ENCODE measurements around the gene LTB.
"Not testable (repeated sequence)": the region's sequence is repeated elsewhere in the genome, so short reads cannot be mapped to it uniquely, and the experiment has no call there.

Gene LTB

DNA sequence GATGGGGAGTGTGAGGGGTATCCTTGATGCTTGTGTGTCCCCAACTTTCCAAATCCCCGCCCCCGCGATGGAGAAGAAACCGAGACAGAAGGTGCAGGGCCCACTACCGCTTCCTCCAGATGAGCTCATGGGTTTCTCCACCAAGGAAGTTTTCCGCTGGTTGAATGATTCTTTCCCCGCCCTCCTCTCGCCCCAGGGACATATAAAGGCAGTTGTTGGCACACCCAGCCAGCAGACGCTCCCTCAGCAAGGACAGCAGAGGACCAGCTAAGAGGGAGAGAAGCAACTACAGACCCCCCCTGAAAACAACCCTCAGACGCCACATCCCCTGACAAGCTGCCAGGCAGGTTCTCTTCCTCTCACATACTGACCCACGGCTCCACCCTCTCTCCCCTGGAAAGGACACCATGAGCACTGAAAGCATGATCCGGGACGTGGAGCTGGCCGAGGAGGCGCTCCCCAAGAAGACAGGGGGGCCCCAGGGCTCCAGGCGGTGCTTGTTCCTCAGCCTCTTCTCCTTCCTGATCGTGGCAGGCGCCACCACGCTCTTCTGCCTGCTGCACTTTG lies 6.8 kb downstream of the LTB start, which contains the start of gene TNF:
Gene TNF (plus strand): TSS at position 231 of the 567 bp plus-strand sequence. CDS start 177 bp downstream, at position 408.
- DNase-seq: no peak

DNA sequence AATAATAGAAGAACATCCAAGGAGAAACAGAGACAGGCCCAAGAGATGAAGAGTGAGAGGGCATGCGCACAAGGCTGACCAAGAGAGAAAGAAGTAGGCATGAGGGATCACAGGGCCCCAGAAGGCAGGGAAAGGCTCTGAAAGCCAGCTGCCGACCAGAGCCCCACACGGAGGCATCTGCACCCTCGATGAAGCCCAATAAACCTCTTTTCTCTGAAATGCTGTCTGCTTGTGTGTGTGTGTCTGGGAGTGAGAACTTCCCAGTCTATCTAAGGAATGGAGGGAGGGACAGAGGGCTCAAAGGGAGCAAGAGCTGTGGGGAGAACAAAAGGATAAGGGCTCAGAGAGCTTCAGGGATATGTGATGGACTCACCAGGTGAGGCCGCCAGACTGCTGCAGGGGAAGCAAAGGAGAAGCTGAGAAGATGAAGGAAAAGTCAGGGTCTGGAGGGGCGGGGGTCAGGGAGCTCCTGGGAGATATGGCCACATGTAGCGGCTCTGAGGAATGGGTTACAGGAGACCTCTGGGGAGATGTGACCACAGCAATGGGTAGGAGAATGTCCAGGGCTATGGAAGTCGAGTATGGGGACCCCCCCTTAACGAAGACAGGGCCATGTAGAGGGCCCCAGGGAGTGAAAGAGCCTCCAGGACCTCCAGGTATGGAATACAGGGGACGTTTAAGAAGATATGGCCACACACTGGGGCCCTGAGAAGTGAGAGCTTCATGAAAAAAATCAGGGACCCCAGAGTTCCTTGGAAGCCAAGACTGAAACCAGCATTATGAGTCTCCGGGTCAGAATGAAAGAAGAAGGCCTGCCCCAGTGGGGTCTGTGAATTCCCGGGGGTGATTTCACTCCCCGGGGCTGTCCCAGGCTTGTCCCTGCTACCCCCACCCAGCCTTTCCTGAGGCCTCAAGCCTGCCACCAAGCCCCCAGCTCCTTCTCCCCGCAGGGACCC lies 7.8 kb downstream of the LTB start:
- no peak for DNase-seq

DNA sequence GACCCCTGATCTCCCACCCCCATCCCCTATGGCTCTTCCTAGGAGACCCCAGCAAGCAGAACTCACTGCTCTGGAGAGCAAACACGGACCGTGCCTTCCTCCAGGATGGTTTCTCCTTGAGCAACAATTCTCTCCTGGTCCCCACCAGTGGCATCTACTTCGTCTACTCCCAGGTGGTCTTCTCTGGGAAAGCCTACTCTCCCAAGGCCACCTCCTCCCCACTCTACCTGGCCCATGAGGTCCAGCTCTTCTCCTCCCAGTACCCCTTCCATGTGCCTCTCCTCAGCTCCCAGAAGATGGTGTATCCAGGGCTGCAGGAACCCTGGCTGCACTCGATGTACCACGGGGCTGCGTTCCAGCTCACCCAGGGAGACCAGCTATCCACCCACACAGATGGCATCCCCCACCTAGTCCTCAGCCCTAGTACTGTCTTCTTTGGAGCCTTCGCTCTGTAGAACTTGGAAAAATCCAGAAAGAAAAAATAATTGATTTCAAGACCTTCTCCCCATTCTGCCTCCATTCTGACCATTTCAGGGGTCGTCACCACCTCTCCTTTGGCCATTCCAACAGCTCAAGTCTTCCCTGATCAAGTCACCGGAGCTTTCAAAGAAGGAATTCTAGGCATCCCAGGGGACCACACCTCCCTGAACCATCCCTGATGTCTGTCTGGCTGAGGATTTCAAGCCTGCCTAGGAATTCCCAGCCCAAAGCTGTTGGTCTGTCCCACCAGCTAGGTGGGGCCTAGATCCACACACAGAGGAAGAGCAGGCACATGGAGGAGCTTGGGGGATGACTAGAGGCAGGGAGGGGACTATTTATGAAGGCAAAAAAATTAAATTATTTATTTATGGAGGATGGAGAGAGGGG lies 8.8 kb downstream of the LTB start:
- no peak for DNase-seq

DNA sequence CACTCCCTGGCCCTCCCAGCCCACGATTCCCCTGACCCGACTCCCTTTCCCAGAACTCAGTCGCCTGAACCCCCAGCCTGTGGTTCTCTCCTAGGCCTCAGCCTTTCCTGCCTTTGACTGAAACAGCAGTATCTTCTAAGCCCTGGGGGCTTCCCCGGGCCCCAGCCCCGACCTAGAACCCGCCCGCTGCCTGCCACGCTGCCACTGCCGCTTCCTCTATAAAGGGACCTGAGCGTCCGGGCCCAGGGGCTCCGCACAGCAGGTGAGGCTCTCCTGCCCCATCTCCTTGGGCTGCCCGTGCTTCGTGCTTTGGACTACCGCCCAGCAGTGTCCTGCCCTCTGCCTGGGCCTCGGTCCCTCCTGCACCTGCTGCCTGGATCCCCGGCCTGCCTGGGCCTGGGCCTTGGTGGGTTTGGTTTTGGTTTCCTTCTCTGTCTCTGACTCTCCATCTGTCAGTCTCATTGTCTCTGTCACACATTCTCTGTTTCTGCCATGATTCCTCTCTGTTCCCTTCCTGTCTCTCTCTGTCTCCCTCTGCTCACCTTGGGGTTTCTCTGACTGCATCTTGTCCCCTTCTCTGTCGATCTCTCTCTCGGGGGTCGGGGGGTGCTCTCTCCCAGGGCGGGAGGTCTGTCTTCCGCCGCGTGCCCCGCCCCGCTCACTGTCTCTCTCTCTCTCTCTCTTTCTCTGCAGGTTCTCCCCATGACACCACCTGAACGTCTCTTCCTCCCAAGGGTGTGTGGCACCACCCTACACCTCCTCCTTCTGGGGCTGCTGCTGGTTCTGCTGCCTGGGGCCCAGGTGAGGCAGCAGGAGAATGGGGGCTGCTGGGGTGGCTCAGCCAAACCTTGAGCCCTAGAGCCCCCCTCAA lies 9.9 kb downstream of the LTB start, which contains the start of gene LTA:
Gene LTA (plus strand): TSS at position 249 of the 871 bp plus-strand sequence. CDS start 454 bp downstream, at position 703.
- DNase-seq: no peak

DNA sequence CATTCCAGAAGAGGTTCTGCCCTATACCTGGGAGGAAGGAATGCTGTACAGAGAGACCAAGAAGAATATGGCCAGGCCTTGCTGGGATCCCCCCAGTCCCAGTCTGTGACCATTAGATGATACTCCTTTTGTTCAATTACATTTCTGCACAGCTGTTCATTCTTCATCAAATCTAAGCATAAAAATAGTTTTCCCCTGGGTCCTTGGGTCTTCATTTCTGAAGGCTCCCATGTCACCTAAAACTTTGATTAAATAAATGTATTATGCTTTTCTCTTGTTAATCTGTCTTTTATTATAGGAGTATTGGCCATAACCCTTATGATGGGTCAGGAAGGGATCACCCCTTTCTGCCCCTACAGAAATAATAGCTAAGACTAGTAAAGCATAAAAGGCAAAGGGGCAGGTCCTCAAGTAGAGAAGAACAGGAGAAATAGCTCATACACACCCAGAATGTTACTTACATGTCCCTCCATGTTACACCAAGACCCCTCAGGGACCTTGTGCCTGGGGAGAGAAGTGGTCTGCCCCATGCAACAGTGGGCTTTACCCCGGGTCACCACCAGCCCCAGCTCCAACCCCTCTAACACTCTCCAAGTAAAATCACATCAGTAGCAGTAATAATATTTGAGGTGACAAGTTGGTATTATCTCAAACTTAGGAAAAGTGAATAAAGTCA lies 12.2 kb downstream of the LTB start:
- DNase-seq: no peak

DNA sequence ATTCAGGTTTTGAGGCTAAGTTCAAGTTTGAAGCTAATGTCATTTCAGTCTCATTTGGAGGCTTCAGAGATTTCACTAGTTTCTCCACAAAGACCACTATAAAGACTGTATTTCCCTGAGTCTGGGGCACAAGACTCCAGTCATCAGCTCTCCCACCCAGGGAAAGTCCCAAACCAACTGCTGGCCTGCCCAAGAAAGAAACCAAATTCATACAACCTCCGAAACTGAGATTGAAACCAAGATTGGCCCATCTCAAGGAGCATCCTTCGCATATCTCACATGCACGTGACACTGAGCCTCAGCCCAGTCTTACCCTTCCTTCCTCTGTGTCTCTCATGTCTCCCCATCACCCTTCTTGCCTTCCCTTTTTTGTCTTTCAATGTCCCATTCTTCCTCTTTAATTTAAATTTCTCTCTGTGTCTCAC lies 13.7 kb downstream of the LTB start:
- DNase-seq: no peak

DNA sequence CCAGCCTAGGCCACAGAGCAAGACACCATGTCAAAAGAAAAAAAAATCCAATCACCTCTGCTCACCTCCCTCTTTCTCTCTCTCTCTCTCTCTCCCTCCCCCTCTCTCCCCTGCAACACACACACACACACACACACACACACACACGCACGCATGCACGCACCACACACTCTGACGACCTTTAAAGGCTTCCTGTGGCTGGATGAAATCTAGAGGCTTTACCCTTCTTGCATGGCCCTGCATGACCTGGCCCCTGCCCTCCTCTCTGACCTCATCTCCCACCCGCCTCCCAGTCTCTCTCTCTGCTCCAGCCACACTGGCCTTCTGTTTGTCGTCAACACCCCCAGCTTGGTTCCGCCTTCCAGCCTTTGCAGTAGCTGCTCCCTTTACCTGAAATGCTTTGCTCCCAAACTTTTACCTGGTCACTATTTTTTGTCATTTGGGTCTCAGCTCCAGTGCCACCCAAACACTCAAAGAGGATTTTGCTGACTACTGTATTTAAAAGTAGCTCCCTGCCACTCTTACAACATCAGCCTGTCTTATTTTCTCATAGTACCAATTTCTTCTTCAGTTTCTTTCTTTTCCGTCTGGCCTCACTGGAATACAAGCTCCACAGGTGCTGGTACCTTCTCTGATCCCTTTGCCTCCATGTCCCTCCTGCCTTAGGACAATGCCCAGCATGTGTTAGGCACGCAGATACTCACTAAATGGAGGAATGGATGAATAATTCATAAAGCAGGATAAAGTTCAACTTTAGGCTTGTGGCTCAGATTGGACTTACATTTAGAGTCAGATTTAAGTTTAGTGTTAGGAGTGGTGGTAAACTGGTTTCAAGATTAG lies 14.5 kb downstream of the LTB start:
- no peak for DNase-seq

GRCh38 chr6:31560697-31561058 lies 21.5 kb downstream of the LTB start:
- DNase-seq: no peak

- no peak for DNase-seq
These were observed 22.1 kb downstream of the LTB start for GRCh38 chr6:31559958-31560696.

GRCh38 chr6:31559606-31559957 lies 22.6 kb downstream of the LTB start:
- no peak for DNase-seq

- no peak for DNase-seq
These were observed 23.4 kb downstream of the LTB start for GRCh38 chr6:31558631-31559500.

DNA sequence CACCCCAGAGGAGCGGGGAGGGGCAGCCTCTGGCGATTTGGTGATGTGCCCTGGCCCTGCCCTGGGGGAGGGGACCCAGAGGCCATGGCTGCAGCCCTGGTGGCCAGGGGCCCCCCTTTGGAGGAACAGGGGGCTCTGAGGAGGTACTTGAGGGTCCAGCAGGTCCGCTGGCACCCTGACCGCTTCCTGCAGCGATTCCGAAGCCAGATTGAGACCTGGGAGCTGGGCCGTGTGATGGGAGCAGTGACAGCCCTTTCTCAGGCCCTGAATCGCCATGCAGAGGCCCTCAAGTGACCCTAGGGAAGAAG lies 24.0 kb downstream of the LTB start:
- no peak for DNase-seq

DNA sequence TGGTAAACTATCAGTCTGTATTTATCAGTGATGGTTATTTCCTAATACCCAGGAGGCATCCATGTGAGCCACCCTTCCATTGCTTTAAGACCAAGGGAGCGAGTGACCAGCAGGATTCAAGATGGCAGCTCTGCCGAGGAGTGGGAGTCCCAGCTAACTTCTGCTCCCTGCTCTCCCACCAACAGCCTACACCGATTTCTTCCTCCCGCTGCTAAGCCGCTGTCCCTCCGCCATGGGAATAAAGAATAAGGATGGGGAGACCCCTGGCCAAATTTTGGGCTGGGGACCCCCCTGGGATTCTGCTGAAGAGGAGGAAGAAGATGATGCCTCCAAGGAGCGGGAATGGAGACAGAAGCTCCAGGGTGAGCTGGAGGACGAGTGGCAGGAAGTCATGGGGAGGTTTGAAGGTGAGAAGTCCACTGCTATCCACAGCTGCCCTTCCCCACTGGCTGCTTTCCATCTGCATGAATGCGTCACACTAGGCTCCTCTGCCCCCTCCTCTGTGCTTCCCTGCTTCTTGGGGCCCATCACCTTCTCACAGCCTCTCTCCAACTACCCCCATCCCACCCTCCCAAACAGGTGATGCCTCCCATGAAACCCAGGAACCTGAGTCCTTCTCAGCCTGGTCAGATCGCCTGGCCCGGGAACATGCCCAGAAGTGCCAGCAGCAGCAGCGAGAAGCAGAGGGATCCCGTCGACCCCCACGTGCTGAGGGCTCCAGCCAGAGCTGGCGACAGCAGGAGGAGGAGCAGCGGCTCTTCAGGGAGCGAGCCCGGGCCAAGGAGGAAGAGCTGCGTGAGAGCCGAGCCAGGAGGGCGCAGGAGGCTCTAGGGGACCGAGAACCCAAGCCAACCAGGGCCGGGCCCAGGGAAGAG lies 24.5 kb downstream of the LTB start:
- DNase-seq: no peak

- DNase-seq: no peak
These were observed 25.9 kb downstream of the LTB start for GRCh38 chr6:31556307-31556706.

DNA sequence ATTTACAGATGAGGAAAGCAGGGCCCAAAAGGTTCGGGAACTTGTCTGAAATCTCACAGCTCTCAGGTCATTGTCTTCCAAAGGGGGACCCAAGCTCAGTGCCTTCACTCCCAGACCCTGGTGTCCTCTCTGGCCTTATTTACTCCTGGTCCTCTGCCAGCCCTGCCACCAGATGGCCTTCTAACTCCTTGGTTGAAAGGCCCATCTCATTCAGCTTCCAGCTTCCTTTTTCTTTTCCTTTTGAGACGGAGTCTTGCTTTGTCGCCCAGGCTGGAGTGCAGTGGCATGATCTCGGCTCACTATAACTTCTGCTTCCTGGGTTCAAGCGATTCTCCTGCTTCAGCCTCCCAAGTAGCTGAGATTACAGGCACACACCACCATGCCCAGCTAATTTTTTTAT lies 30.9 kb downstream of the LTB start:
- not testable (repeated sequence) for DNase-seq

DNA sequence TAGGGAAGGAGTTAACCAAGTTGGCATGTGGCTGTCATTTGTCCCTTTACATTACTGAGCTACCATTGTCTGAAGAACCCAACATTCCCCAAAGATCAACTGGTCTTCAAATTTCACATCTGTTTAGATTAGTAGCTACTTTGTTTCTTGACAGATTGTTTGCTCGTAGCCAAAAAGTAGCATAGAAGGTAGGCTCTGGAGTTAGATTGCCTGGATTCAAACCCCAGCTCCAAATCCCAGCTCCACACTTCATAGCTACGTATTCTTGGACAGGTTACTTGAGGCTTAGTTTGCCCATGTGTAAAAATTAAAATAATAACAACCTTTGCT lies 33.7 kb downstream of the LTB start:
- DNase-seq: no peak

GRCh38 chr6:31547727-31548543 lies 34.3 kb downstream of the LTB start:
- no peak for DNase-seq

Measured in cerebellar nuclear complex (tissue), 1 donor.